Activated T-helper 1 cell treated with Interleukin-2 at 50 U/mL for 16 hours (primary cell): ENCODE results near the gene KIAA2012.

ENCODE experiments used
- DNase-seq: peaks from one replicate; pipeline ENCODE4 v3.0.0-alpha.2; 2020; ENCODE audit warnings: low read depth

Gene KIAA2012

DNA sequence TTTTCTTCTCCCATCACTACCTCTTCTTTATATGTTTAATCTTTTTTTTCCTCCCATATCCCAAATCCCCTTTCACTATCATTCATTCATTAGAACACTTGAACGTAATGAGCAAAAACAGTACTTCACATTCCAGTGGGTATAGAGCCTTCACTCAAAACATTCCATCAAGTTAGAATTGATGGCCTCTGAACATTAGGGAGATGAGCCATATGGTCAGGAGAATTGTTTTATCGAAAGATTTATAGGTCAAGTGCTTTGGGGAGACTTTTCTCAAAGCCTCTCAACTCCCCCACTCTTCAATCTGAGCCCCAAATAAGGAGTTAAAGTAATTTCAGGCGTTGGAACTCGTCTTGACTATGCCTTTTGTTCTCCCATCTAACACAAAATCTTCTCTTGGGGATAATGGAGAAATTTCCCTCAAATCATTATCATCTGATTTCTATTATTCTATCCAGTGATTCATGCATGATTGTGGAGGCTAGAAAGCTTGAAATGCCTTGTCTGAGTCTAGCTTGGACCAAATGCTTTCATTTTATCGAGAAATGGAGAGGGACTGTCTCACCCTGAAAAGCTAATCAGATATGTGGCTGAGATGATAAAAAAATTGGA is 79.2 kb downstream of the KIAA2012 start:
- no peak for DNase-seq

DNA sequence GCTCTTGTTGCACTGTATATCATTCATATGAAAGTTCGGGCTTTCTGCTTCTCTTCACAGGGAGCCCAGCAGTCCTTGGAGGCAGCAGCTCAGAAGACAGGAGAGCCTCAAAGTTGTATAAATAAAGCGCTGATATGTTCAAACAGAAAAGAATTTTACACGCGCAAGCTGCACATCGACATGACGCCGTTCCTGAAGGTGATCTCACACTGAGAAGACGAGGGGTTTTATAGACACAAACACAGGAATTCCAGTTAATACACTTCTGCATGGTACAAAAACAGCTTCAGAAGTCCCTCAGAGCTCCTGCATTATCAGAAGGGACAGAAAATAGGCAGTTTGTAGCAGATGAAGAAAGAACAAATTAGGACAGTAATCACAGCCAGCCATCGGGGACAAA is 81.6 kb downstream of the KIAA2012 start:
- no peak for DNase-seq

DNA sequence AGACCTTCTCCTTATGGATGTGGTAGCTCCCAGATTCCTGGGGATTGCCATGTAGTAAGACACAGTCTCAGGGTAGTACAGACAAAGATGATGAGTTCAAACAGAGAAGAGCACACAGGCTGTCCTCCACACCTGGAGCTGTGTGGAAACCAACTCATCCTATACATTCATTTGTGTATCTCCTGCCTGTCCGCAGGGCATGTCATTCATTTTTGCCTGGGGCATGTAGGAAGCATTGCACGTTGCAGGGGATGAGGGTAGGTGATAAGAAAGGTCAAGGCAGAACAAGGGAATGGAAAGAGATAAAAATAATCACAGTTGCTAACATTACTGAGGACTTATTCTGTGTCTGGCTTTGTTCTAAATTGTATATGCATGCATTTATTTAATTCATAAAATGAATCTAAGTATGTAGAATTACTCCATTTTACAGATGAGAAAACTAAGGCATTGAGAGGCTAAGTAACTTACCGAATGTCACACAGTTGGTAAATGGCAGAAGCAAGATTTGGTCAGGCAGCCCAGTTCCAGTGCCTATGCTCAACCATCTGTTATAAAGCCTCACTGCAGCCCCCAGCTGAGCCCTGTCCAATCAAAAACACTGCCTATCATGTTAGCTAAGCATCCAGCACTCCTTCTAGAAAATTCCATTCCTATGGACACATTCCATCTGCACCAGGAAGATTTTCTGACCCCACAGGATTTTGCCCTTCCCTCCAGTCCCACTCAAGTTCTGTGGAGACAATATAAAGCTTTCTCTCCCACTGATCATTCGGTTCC is 84.3 kb downstream of the KIAA2012 start:
- no peak for DNase-seq

DNA sequence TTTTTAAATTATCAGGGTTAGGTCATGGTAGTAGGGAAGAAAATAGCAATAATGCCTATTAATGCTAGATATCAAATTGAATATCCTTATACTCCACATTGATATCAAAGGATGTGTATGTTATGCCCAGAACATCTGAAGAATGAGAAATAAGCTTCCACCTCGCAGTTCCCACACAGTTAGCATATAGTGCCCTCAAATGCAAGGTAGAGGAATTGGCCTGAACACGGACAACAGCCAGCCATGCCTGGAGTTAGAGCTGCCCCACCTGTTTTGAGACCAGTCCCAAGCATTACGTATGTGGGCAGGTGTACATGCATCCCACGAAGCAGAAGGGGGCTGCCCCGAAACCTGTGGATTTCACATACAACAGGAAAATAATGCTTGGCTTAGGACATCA is 85.7 kb downstream of the KIAA2012 start:
- DNase-seq = no peak

DNA sequence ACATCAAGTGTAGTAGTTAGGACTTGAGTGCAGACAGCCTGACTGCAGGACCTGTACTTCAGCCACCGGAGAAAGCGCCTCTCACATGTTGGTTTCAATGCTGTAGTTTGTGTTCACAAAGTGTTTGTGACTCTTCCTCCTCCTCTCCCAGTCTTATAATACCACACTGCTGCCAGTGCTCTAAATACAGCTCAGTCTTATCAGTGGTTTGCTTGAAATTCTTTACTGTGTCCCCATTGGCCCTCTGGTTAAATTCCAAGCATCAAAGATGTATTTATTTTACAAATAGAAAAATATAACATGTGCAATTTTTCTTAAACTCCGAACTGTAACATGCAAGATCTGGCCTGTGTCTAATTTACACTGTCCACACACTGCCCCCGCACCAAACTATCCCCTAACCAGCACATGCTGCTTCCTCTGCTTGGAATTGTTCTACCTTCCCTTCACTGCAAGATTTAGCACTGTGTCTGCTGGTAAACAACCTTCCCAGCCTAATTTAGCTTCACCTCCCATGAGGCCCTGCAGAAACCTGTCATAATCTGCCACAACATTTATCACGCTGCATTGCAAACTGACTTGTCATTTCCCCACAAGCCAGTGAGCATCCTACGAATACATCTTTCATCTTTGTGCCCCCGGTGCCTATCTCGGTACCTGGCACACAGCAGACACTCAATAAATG is 88.2 kb downstream of the KIAA2012 start:
- DNase-seq = no peak

DNA sequence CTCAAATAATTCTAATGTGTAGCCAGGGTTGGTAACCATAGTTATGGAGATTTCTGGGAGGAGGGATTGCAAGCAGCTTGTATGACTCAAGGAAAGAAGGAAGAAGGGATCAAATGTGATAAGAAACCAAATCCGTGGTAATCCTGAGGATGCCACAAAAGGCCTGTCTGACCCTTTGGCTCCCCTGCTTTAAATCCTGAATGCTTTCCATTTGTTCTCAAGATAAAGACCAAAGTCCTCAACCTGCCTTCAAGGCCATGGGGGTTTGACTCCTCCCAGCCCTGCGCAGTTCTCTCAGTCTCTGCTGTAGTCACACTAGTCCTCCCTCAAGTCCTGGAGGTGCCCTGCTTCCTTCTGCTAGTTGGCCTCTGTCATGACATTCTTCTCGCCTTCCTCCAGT is 91.4 kb downstream of the KIAA2012 start:
- DNase-seq = no peak

DNA sequence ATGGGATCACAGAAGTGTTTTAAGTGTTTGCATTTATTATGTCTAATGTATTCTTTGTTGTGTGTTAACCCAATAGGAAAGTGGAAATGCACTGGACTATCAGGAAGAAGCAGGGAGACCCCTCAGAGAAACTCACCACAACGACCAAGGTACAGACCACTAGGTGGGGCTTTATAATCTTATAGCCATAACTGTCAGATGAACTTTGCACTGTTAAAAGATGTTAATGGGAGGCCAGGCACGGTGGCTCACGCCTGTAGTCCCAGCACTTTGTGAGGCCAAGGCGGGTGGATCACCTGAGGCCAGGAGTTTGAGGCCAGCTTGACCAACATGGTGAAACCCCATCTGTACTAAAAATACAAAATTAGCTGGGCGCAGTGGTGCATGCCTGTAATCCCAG is 92.2 kb downstream of the KIAA2012 start:
- no peak for DNase-seq

DNA sequence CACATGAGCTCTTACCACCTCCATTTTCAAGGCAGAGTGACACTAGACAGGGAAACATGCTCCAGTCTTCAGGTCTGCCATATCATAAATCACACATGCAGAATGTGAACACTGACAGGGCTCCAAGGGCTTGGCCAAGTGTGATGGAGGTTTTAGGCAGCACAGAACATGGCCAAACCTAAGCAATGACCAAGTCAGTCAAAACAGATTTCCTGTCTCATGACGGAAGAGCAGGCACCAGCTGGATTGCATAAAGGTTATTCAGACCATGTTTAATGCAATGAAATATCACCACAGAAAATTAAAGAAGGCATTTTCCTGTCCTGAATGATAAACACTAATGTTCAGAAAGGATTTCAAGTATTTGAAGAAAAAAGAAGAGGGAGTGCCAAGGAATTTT is 92.9 kb downstream of the KIAA2012 start:
- DNase-seq = no peak

DNA sequence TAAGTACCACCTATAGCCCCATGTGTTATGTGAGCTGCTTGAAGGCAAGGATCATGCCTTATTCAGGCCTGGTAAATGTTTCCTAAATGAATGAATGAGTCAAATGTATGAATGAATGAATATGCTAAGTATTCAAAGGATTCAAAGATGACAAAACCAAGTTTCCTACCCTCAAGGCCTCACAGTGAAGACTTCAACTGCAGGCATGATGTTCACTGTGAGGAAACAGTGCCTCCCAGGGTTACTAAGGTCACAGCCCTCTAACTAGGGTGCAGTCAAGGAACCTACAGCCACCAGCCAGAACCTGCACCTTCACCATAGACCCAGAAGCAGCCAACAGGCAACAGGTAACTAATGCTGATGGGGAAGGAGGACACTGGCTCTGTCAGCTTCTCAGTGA is 96.1 kb downstream of the KIAA2012 start:
- no peak for DNase-seq

DNA sequence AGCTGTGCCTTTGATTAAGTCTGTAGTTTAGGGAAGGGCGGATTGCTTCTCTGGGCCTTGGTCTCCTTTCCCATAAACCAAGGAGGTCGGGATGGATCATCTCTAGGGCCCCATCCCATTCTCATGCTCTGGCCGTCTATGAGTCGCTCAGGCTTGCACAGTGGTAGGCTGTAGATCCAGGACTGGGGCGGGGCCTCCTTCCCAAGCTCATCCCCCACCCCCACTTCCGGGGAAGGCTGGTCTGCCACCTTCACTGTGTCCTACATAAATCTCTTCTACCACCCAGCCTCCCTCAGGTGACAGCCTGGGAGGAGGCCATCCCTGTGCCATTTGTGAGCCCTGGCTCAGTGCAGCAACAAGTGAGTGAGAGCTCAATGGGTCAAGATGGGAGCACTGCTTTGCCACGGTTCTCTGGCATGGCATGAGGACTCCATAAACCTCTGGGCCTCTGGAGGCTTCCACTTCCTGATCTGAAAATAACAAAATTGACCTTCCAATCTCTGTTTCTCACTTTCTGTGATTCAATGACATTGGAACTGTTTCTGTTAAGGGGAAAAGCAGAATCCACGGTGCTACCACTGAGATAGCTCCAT is 96.9 kb downstream of the KIAA2012 start:
- DNase-seq = no peak

DNA sequence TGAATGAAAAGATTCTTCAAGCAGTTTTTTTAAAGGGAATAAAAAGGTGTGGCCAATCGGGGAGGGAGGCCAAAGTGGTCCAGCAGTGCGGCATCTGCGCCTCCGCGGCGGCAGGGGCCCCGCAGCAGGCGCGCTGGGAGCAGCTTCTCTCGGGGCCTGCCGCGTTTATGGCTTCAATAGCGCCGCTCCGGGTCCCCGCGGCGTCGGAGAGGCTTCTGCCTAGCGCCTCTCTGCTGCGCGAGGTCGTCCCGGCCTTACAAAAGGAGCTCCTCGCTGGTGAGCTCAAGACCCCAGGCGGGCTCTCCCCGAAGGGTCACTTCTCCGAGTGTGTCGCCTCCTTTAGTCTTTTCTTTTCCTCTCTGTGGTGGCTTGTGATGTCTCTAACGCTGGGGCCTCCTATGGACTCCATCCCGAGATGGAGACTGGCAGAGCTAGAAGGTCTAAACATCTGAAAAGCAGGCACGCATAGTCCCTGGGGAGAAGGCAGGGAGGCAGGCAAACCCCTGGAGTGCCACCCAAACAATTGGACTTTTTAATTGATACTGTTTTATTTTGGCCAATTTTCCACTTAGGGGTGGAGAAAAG is 98.3 kb downstream of the KIAA2012 start:
- DNase-seq = no peak

DNA sequence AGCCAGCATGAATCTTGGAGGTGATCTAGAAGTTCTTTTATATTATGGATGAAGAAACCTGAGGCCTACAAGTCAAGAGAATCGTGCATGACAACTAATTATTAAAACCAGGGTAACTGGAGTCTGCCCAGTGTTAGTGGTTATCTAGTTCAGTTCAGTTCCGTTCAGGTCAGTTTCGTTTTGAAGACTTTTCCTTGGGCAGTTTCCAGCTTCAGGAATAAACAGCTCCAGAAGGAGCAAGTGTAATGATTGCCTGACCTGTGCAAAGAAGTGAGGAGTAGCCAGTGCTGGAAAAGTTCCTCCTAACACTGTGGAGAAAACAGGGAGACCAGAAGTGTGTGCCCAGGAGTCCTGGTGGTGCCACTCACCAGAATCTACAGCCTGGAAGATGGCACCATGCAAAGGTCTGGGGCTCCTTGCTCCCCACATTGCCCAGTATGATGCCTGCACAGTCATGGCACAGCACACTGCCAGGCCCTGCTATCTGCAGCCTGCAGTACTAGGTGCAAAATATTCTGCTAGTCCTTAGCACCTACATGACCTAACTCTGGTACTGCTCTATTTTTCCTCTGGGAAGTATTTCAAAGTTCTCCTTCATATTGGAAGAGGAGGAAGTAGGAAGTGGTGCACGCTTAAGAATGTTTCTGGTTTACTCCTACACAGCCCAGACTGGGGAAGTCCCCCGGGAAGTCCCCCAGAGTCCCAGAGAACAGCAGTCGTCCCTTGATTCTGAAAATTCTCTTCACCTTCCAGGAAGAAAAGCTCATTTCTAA is 99.6 kb downstream of the KIAA2012 start:
- DNase-seq = no peak

DNA sequence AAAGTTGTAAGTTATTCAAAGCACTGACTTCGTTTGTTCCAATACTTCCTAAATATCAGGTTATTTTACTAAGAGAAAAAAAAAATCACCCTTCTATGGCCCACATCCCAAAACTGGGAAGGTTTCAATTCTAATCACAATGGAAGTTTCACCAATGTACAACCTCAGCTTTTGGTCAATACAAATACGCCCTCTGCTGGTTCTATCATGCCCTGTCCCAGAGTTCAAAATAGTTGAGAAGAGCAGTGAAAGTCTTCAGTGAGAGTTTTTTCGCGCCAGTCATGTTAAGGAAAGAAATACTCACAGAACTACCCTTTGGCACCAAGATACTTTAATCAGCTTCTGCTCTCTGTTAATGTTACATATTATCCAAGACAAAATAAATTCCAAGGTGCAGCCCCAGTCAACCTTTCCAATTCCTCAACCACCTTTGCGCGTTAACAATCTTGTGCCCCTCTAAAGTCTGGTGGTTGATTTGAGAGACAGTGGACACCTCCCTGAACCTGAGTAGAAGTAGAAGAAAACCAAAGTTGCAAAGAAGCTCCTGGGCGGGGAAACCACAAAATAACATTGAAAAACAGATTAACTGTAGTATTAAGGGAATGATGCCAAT is 105.4 kb downstream of the KIAA2012 start:
- DNase-seq = peak; percentile 10

DNA sequence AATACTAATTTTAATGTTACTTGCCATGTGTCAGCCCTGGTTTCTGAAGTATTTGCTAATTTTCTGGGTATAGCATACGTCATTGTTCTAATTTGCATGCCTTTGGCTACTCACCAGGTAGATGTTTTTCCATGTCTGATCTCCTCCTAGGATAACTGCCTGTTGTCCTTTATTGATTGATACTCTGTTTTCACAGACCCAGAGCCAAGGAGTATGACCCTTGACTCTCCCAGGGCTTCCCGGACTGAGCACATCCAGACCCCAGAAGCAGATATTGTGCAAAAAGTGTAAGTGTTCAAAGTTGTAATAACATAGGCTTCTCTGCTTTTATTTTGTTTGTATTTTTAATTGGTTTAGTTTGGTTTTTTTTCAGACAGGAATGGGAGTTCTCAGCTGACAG is 111.5 kb downstream of the KIAA2012 start:
- no peak for DNase-seq

DNA sequence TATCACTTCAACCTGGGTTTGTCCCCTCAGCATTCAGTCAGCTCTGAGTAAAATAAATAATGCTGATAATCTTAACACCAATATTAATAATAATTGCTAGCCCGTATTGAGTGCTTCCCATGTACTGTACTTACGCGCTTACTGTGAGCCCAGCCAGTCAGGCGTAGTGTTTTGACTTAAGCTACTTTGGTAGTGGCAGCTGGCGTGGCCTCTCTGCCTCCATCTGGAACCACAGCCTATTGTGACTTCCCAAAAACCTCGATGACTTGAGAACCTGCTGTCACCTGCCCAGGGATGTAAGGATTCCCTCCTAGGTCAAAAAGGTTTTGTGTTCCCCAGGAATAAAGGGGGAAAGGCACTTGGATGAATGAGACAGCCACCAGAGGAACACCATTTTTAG is 112.1 kb downstream of the KIAA2012 start:
- DNase-seq = no peak

DNA sequence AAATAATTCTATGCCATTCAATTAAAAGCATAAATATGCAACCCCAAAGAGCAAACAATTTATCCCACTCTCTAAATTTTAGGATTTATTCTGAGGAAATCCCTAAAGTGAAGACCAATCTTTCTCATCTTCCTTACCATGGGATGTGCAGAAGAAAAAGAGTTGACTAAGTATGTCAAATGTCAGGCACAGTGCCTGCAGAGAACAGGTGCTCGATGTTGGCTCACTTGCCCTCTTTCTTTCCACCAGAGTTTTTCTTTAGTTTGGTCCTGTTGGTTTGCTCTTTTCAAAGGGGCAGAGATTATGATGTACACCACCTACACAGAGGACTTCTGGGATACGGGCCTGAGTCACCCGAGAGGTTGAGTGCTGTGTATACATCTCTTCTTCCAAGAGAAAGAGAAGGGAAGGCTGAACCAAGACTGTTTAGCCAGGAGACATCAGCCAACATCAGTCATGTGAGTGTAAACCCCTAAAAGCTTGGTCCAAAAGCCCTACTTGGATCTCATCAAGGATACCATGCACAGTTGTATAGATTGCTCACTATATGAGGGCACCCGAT is 113.7 kb downstream of the KIAA2012 start:
- no peak for DNase-seq

DNA sequence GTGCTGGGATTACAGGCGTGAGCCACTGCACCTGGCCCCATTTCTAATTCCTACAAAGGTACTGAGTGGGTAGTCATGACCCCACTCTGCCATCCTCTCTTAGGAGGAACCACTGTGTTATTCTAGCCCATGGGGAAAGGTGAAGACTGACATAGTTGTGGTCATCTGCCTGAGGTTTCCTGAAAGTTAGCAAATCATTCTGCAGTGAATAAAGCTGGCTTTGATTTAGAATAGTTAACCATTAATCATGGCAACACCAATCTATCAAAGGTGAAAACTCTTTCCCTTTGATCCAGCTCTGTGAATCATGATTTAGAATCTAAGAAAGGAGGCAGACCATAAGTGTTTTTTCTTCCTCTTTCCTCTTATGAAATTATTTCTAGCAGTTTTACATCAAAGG is 114.5 kb downstream of the KIAA2012 start:
- no peak for DNase-seq

DNA sequence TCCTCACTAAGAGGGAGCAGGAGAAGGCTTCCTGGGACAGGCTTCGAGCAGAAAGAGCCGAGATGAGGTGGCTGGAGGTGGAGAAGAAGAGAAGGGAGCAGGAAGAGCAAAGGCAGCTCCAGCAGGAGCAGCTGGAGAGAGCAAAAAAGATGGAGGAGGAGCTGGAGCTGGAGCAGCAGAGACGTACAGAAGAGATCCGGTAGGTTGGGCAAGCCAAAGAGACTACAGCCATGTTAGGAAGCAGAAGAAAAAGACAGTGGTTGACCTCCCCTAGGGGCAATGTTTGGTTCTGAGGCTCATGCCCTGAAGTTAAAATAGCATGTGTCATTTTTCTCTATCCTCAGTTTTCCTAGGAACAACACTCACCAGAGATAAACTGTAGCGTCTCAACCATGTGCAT is 120.2 kb downstream of the KIAA2012 start:
- DNase-seq = no peak

DNA sequence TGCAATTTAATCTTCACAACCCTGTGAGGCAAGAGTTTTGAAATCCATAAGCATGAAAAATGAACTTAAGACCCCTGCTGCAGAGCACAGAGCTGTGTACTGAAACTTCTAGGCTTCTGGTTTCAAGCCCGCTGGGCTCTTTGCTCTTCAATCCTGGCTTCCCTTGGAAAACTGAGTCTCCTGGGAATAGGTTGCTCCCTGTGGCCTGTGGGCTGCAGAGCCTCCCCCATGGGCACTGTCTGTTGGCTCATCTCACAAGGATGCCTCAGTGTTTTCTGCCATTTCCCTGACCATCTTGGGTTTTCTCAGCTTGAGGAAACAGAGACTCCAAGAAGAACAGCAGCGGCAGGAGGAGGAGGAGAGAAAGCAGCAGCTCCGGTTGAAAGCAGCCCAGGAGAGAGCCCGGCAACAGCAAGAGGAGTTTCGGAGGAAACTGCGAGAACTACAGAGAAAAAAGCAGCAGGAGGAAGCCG is 120.9 kb downstream of the KIAA2012 start:
- DNase-seq = no peak

DNA sequence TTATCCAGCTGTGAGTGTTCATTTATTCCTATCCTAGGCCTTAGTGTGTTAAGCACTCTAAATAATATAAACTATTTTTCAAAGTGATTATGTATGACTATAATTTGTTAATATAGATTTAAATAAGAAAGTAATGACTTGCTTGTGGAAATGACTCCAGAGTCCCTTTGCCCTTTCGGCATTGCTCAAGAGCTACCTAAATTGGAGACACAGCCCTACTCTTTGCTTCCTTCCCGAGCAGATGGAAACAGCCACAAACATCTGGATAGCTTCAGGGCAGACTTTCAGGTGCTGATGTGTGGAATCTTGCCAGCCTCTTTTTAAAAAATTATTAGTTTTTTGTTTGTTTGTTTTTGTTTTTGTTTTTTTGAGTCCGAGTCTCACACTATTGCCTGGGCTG is 121.4 kb downstream of the KIAA2012 start:
- no peak for DNase-seq

DNA sequence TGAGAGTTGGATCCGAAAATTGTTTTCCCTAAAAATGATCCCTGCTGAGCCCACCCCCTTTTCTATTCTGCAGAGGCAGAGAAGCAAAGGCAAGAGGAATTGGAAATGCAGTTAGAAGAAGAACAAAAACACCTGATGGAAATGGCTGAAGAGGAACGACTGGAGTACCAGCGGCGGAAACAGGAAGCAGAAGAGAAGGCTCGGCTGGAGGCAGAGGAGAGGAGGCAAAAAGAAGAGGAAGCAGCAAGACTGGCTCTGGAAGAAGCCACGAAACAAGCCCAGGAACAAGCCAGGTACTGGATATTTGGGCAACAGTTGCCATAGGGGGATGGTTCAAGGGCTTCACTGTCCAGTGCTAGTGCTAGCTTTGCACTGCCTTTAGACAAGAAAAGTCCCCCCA is 123.7 kb downstream of the KIAA2012 start:
- no peak for DNase-seq
